ENCODE data around the gene TPGS1.

TPGS1 gene

DNA sequence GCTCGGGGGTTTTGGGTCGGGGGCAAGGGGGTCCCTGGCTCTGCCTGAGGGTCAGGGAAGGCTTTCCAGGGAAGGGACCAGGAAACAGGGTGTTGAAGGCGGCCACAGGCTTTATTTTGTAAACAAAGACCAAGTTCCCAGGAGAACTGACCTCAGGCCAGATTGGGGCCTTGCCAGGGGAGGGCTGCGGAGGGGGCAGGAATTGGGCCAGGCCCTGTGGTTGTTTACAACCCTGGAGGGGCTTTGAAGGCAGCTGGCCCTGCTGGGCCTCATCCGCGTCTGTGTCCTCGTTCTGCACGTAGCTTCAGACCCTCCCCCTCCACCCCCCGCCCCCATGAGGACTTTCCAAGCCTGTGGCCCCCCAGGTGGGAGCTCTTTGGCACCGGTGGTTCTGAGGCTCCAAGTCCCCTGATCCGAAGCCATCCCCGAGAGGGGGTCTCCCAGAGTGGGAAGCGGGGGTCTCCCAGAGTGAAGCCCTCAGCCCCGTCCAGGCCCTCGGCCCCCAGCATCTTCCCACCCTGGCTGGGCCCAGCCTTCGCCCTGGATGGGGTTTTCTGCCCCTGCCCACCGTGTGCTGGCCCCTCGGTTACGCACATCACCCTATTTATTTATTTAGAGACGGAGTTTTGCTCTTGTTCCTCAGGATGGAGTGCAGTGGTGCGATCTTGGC, 51.6 kb downstream of the TPGS1 start:
- no peaks in the 10 kb centered on the region for H4K20me1 ChIP-seq (ENCODE audit: insufficient read depth, low read length)
- no peaks in the 10 kb centered on the region for H3K9me3 ChIP-seq (ENCODE audit: insufficient read depth, low read length, severe bottlenecking)
- H3K36me3 ChIP-seq (ENCODE audit: insufficient read depth, low read length) = peaks cover 9% of the 10 kb centered on the region; the same call in 1 of the 2 replicates
- H3K9ac ChIP-seq (ENCODE audit: low read depth, low read length) = no peak overlapping the region
- H3K79me2 ChIP-seq (ENCODE audit: insufficient read depth, low read length) = no peaks in the 10 kb centered on the region
- no peaks in the 10 kb centered on the region for H3K27me3 ChIP-seq (ENCODE audit: insufficient read depth, low read length, poor library complexity)
- H3K4me3 ChIP-seq (ENCODE audit: low read depth in 1 of 2, low read length in 2 of 2) = no peak overlapping the region
- H3K4me1 ChIP-seq (ENCODE audit: insufficient read depth, low read length) = no peaks in the 10 kb centered on the region
- no peak overlapping the region for H2AFZ ChIP-seq (ENCODE audit: low read depth, low read length)
- no peak for ATAC-seq (ENCODE audit: insufficient read depth, low read depth)
- no peak overlapping the region for H3K27ac ChIP-seq (ENCODE audit: low read length)
- TF ChIP-seq CTCF (IDR thresholded peaks at IDR 0.05; ENCODE audit: borderline replicate concordance, extremely low read depth, low read length, poor library complexity, severe bottlenecking) = no peak
- TF ChIP-seq EZH2 (IDR thresholded peaks at IDR 0.05; ENCODE audit: borderline replicate concordance, low read depth, low read length, severe bottlenecking) = no peak
- DNase-seq = no peak
- H3K4me2 ChIP-seq (ENCODE audit: insufficient read depth, low read length) = no peak overlapping the region

DNA sequence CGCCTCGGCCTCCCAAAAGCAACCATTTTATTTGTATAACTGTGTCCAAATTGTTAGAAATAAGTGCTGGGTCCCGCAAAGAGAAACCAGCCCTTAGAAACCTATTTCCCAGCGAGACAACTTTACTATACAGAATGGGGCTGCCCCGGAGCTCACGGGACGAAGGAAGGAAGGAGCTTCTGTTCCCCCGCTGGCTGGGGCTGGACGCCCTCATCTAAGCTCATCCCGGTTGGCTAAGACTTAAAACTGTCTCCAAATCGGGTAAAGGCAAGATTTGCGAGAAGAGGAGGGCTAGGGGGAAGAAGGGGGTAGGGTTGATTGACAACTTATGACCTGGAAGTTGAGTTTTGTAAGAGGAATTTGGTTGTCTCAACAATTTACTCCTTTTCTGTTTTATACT, 52.8 kb downstream of the TPGS1 start:
- Histone ChIP-seq H3K9me3 (ENCODE audit: insufficient read depth, low read length, severe bottlenecking) (no peaks in the 10 kb centered on the region), H3K36me3 (ENCODE audit: insufficient read depth, low read length) (peaks cover 9% of the 10 kb centered on the region; the same call in 1 of the 2 replicates), H3K4me2 (ENCODE audit: insufficient read depth, low read length) (no peak overlapping the region), H4K20me1 (ENCODE audit: insufficient read depth, low read length) (no peaks in the 10 kb centered on the region), H3K27me3 (ENCODE audit: insufficient read depth, low read length, poor library complexity) (no peaks in the 10 kb centered on the region), H3K4me1 (ENCODE audit: insufficient read depth, low read length) (no peaks in the 10 kb centered on the region), H3K27ac (ENCODE audit: low read length) (no peak overlapping the region), H3K79me2 (ENCODE audit: insufficient read depth, low read length) (no peaks in the 10 kb centered on the region), H3K4me3 (ENCODE audit: low read depth in 1 of 2, low read length in 2 of 2) (no peak overlapping the region), H3K9ac (ENCODE audit: low read depth, low read length) (no peak overlapping the region), H2AFZ (ENCODE audit: low read depth, low read length) (no peak overlapping the region)
- TF ChIP-seq CTCF (IDR thresholded peaks at IDR 0.05; ENCODE audit: borderline replicate concordance, extremely low read depth, low read length, poor library complexity, severe bottlenecking) (no peak), EZH2 (IDR thresholded peaks at IDR 0.05; ENCODE audit: borderline replicate concordance, low read depth, low read length, severe bottlenecking) (no peak)
- ATAC-seq (ENCODE audit: insufficient read depth, low read depth) = no peak
- no peak for DNase-seq

DNA sequence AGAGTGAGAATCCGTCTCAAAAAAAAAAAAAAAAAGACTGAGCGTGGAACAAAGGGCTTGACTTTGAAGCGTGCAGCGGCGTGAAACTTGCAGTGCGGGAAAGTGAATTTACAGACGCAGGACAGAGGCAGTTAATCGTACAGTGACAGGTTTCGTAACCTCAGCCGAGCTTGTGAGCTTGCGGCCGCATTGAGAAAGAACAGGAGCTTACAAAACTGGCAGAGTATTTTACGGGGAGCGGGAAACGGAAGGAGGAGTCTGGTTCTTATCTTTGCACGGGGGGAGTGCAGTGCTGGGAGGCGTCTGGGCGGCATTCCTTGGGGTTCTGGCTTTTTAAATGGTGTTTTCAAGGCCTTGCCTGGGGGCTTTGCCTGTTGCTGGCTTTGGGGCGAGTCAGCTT, 59.1 kb downstream of the TPGS1 start:
- H4K20me1 ChIP-seq (ENCODE audit: insufficient read depth, low read length) = no peaks in the 10 kb centered on the region
- no peak overlapping the region for H3K9ac ChIP-seq (ENCODE audit: low read depth, low read length)
- H3K27me3 ChIP-seq (ENCODE audit: insufficient read depth, low read length, poor library complexity) = no peaks in the 10 kb centered on the region
- TF ChIP-seq CTCF (IDR thresholded peaks at IDR 0.05; ENCODE audit: borderline replicate concordance, extremely low read depth, low read length, poor library complexity, severe bottlenecking) (no peak), EZH2 (IDR thresholded peaks at IDR 0.05; ENCODE audit: borderline replicate concordance, low read depth, low read length, severe bottlenecking) (no peak)
- peaks cover 19% of the 10 kb centered on the region; the same call in 1 of the 2 replicates for H3K36me3 ChIP-seq (ENCODE audit: insufficient read depth, low read length)
- no peak overlapping the region for H2AFZ ChIP-seq (ENCODE audit: low read depth, low read length)
- no peaks in the 10 kb centered on the region for H3K79me2 ChIP-seq (ENCODE audit: insufficient read depth, low read length)
- H3K27ac ChIP-seq (ENCODE audit: low read length) = no peak overlapping the region
- no peak overlapping the region for H3K4me3 ChIP-seq (ENCODE audit: low read depth in 1 of 2, low read length in 2 of 2)
- DNase-seq = no peak
- no peak for ATAC-seq (ENCODE audit: insufficient read depth, low read depth)
- H3K4me1 ChIP-seq (ENCODE audit: insufficient read depth, low read length) = 0 out of 2 replicates have a peak, but pooled peaks cover 5% of the 10 kb centered on the region
- H3K9me3 ChIP-seq (ENCODE audit: insufficient read depth, low read length, severe bottlenecking) = no peaks in the 10 kb centered on the region
- no peak overlapping the region for H3K4me2 ChIP-seq (ENCODE audit: insufficient read depth, low read length)

Measured in DND-41 (cell line).